Aorta (tissue), 5 donors: ENCODE results near the gene KLF3. TPM values are rescaled to one million over a fixed set of nuclear protein-coding genes. Genes with fewer than 3 reads are reported as not detected.
A peak's percentile ranks its signal among the peaks of the same experiment; 100 is the strongest.

Experiments
- ATAC-seq: fragments of 200-7000 bp; cut with Tn5 transposase; one replicate; pipeline ENCODE4 v1.9.1; 2022; ENCODE audit warnings: moderate library complexity; ENCODE audit not compliant: low FRiP score
- DNase-seq, 2 donors: peaks; one replicate each; pipeline ENCODE4 v3.0.0-alpha.2; 2020
- H3K27ac ChIP-seq, 2 donors: one replicate each; pipeline ENCODE4 v1.5.1; 2013; ENCODE audit warnings: low read length in 2 of 2, mild to moderate bottlenecking in 2 of 2, moderate library complexity in 2 of 2, control low read depth in 1 of 2, inconsistent platforms in 1 of 2, low read depth in 1 of 2
- H3K27me3 ChIP-seq, 2 donors: one replicate each; pipeline ENCODE4 v1.6.1; 2013; ENCODE audit warnings: control low read depth in 1 of 2, low read length in 1 of 2, mild to moderate bottlenecking in 1 of 2, moderate library complexity in 1 of 2; ENCODE audit not compliant: insufficient read depth in 2 of 2, control insufficient read depth in 1 of 2
- H3K36me3 ChIP-seq, 2 donors: one replicate each; pipeline ENCODE4 v1.6.1; 2013; ENCODE audit warnings: control low read depth in 1 of 2, low read length in 1 of 2, mild to moderate bottlenecking in 1 of 2; ENCODE audit not compliant: insufficient read depth in 2 of 2, control insufficient read depth in 1 of 2
- H3K4me1 ChIP-seq, 2 donors: one replicate each; pipeline ENCODE4 v1.6.1; 2013; ENCODE audit warnings: low read length in 2 of 2, control low read depth in 1 of 2, mild to moderate bottlenecking in 1 of 2, moderate library complexity in 1 of 2; ENCODE audit not compliant: insufficient read depth in 2 of 2, control insufficient read depth in 1 of 2
- H3K4me3 ChIP-seq, 2 donors: one replicate each; pipeline ENCODE4 v1.5.1; 2013; ENCODE audit warnings: low read length in 2 of 2, control low read depth in 1 of 2, mild to moderate bottlenecking in 1 of 2
- H3K9me3 ChIP-seq: one replicate; pipeline ENCODE4 v1.6.1; 2013; ENCODE audit warnings: mild to moderate bottlenecking, low read length; ENCODE audit not compliant: control insufficient read depth
- WGBS, 2 donors: extraction: QIAGEN DNeasy Blood & Tissue Kit; methylation state at CpG; one replicate each; pipeline ENCODE4 v1.1.7; 2013; 5-methylcytosine and 5-hydroxymethylcytosine counted together
- intact Hi-C, 2 donors: fragments of 100-400 bp; cut with DNase I; formaldehyde crosslinking; loops; one replicate each; pipeline versions ENCODE4 v1.14.2 to v1.15.0; 2022
- polyA plus RNA-seq, 2 donors: library from polyadenylated mRNA; stranded (reverse); fragments of 200-250 nt; gene quantifications; one replicate each; pipeline ENCODE4 v1.2.3, GENCODE V29; 2013
- total RNA-seq, 2 donors: library from RNA; stranded (reverse); fragmentation: NEBNext Ultra II Directional; extraction: Animal tissue kit (Norgen Biotek cat#: 25700); gene quantifications; one replicate each; pipeline ENCODE4 v1.2.1, GENCODE V29; 2021
- donor health status: healthy with polysubstance abuse.
- donor health status: Bipolar disorder and iron deficiency.
- donor health status: DM: no; HTN: no; CAD: no.
- donor health status: DM: no; HTN: no; CAD: no.
- donor health status: DM: yes; HTN: yes; CAD: no.

The KLF3 gene
- total and polyA plus RNA-seq, 4 donors: 13.0 to 66.8 (median 31.3) TPM

DNA sequence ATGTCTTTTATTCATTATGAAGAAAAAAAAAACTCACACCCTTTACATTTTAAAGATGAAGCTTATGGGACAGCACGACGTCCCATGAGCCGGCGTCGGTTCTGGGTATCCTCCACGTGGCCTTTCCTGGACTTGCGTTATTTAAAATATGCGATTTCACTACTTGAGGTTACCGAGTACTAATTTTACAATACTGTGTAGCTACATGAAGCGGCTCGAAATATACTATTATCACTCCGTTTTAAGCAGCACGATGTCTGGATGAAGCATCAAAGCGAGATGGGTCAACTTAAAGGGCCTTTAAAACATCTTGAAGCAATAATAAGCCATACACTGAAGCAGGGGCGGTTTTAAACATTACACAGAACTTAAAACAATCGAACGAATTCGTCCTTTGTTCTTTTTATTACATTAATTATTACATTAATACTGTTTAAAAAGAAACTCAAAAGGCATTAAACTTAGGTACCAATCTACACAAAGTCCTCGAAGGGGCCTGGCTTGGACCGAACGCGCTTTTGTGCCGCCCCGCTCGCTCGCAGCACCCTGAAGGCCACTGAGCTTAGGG is 1.4 kb upstream of the KLF3 start:
- Histone ChIP-seq H3K4me3 (peak overlapping the region; percentile 94 to 97), H3K27me3 (no peaks in the 10 kb centered on the region), H3K27ac (peak overlapping the region; percentile 96), H3K4me1 (peaks cover 0 to under 1% of the 10 kb centered on the region in 2 donors), H3K36me3 (no peaks in the 10 kb centered on the region), H3K9me3 (no peaks in the 10 kb centered on the region)
- WGBS, 2 donors: 23 to 33% methylated on average over 26 of the region's 26 CpGs
- ATAC-seq (no peak), DNase-seq (no peak)
- intact Hi-C loops: loop anchor here in 1 of 2 donors (2.0 to 5.0 kb wide), 3 partner anchors 296 to 450 kb away; no protein-coding TSS in a partner anchor

- H3K4me3 ChIP-seq: peak overlapping the region; percentile 94 to 97
- no peaks in the 10 kb centered on the region for H3K9me3 ChIP-seq
- ATAC-seq (peak; percentile 53), DNase-seq (no peak)
- intact Hi-C loops: loop anchor here in 1 of 2 donors (2.0 to 5.0 kb wide), 3 partner anchors 296 to 451 kb away; no protein-coding TSS in a partner anchor
- WGBS, 2 donors: 0 to 1% methylated on average over 30 to 85 of the region's 85 CpGs
- H3K27ac ChIP-seq: peak overlapping the region; percentile 96
- peaks cover 0 to 2% of the 10 kb centered on the region in 2 donors for H3K4me1 ChIP-seq
- no peaks in the 10 kb centered on the region for H3K27me3 ChIP-seq
- H3K36me3 ChIP-seq: no peaks in the 10 kb centered on the region
Observed at GRCh38 chr4:38663090-38663800, 754 bp upstream of the KLF3 start.

DNA sequence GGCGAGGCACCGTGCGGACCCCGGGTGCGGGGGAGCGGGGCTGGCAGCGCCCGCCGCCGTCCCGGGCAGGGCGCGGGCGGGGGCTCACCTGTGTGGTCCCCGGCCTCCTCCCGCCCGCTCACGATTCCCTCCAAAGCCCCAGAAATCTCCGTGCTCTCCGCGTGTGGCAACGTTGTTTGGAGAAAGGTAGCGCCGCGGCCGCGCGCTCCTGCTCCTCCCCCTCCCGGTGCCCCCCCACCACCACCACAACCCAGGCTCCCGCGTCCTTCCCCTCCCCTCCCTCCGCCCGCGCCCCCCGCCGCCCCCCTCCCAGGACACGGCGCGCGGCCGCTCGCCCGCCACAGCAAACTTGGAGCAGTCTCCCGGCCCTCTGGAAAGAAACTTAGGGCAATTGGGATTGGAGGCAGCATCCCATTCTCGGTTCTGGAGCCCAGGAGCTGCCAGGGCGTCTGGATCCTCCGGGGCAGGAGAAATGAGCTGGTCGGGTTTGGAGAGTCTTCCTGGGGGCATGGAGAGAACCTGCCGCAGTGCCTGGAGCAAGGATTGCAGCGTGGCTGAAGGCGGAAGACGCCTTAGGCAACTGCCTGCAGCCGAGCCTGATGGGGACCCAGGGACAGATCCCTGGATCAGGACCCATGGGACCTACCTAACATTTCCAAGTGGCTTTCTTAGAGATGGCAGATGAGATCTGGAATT is 855 bp downstream of the KLF3 start:
- WGBS, 2 donors: 0 to 1% methylated on average over 35 to 53 of the region's 53 CpGs
- Histone ChIP-seq H3K4me1 (peaks cover 0 to 2% of the 10 kb centered on the region in 2 donors), H3K4me3 (peak overlapping the region; percentile 94 to 99), H3K27me3 (no peaks in the 10 kb centered on the region), H3K27ac (peak overlapping the region; percentile 94 to 96), H3K9me3 (no peaks in the 10 kb centered on the region), H3K36me3 (no peaks in the 10 kb centered on the region)
- DNase-seq: peak; percentile 77 to 88
- ATAC-seq: peak; percentile 39
- intact Hi-C loops: loop anchor here in 1 of 2 donors (5.0 kb wide), 1 partner anchor 453 kb away; no protein-coding TSS in a partner anchor

DNA sequence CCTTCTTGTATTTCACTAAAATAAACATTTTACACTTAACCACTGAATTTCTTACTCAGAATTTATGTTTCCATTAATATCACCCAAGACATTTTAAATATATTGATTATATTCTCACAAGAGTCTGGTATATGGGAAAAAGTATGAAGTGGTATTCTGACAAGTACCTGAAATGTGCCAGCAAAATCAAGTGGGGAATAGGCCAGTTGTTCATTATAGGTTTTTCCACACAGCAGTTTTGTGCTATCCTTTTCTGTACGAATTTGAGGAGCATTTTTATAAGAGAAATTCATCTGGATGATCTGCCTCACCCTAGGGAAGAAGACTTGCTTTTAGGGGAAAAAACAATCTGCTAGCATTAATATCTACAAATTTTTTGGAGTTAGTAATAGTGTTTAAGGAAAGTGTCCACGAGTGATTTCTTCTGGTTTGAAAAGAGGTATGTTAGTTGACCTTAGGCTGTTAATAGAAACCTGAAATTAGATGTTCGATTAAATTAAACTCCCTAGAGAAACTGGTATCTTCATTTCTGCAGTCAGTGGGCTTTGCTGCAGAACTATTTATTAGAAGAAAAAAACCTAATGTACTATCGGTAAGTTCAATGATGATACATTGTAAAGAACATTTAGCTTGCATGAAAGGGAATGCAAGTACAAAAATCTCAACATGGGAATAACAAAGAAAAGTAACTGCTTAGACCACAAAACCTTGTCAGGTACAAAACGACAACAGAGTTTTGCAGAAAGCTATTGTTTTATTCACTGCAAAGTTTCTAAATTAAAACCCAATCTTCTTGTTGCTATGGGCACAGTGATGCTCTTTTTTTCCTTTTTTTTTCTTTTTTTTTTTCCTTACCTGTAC is 1.8 kb downstream of the KLF3 start:
- DNase-seq: no peak
- Histone ChIP-seq H3K4me1 (peaks cover 0 to 2% of the 10 kb centered on the region in 2 donors), H3K36me3 (no peaks in the 10 kb centered on the region), H3K27me3 (no peaks in the 10 kb centered on the region), H3K4me3 (peak overlapping the region; percentile 52 to 61), H3K9me3 (no peaks in the 10 kb centered on the region), H3K27ac (no peak overlapping the region)
- ATAC-seq: no peak
- intact Hi-C loops: no loop called here
- 2 to 3% methylated on average over 5 of the region's 5 CpGs for WGBS, 2 donors

DNA sequence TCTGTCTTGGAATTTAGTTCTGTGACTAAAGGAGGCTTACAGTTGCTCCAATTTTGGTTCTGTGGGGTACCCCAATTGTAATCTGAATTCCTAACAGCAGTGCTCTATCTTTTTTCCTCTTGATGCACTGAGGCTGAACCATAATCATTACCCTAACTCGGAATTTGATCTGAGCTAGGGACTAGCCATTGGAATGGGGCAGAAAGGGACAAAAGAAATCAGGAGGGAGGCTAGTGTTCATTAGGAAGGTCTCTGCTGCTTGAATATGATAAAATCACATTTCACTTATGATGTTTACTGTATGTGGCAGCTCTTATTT is 2.7 kb downstream of the KLF3 start:
- no peaks in the 10 kb centered on the region for H3K27me3 ChIP-seq
- ATAC-seq (no peak), DNase-seq (no peak)
- 1 to 4% methylated on average over 1 of the region's 1 CpG for WGBS, 2 donors
- H3K9me3 ChIP-seq: no peaks in the 10 kb centered on the region
- peak overlapping the region; percentile 25 to 45 for H3K4me3 ChIP-seq
- H3K4me1 ChIP-seq: peaks cover 0 to 2% of the 10 kb centered on the region in 2 donors
- no peaks in the 10 kb centered on the region for H3K36me3 ChIP-seq
- intact Hi-C loops: no loop called here
- peak overlapping the region; percentile 64 to 95 for H3K27ac ChIP-seq

- ATAC-seq: peak; percentile 65
- peak in 1 of 2 donors; percentile 83 for DNase-seq
- intact Hi-C loops: no loop called here
- Histone ChIP-seq H3K4me3 (peak overlapping the region; percentile 25 to 52), H3K27ac (peak overlapping the region; percentile 91 to 95), H3K27me3 (no peaks in the 10 kb centered on the region), H3K36me3 (no peaks in the 10 kb centered on the region), H3K9me3 (no peaks in the 10 kb centered on the region), H3K4me1 (peaks cover 0 to 2% of the 10 kb centered on the region in 2 donors)
- 1% methylated on average over 11 of the region's 11 CpGs for WGBS, 2 donors
Observed at GRCh38 chr4:38667085-38667893, 3.3 kb downstream of the KLF3 start.

GRCh38 chr4:38668203-38668971 is 4.4 kb downstream of the KLF3 start:
- Histone ChIP-seq H3K27ac (no peak overlapping the region), H3K9me3 (no peaks in the 10 kb centered on the region), H3K36me3 (no peaks in the 10 kb centered on the region), H3K4me1 (peaks cover 2 to 4% of the 10 kb centered on the region in 2 donors), H3K4me3 (no peak overlapping the region), H3K27me3 (no peaks in the 10 kb centered on the region)
- DNase-seq (no peak), ATAC-seq (no peak)
- intact Hi-C loops: no loop called here
- 34 to 37% methylated on average over 2 of the region's 2 CpGs for WGBS, 2 donors
